Measurements from ENCODE around the gene ADIPOR2.
"Not testable (repeated sequence)": the region's sequence is repeated elsewhere in the genome, so short reads cannot be mapped to it uniquely, and the experiment has no call there.

The ADIPOR2 gene

DNA sequence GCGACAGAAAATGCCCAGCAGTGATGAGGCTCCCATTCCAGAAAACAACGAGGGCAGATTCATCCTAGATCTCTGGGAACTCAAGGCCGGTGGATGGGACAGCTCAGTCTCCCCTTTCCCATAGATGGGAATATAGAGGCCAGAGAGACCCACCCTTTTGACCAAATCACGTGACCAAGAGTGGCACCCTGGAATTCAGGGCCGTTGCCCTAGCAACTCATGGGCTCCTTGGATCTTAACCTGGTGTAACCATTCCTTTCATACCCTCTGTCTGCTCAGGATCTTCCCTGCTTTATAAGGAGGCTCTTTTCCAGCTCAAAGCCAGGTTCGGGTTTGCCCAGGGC is 121.0 kb downstream of the ADIPOR2 start:
- no peak overlapping the region for H3K4me3 ChIP-seq (ENCODE audit: low read depth, low read length)

DNA sequence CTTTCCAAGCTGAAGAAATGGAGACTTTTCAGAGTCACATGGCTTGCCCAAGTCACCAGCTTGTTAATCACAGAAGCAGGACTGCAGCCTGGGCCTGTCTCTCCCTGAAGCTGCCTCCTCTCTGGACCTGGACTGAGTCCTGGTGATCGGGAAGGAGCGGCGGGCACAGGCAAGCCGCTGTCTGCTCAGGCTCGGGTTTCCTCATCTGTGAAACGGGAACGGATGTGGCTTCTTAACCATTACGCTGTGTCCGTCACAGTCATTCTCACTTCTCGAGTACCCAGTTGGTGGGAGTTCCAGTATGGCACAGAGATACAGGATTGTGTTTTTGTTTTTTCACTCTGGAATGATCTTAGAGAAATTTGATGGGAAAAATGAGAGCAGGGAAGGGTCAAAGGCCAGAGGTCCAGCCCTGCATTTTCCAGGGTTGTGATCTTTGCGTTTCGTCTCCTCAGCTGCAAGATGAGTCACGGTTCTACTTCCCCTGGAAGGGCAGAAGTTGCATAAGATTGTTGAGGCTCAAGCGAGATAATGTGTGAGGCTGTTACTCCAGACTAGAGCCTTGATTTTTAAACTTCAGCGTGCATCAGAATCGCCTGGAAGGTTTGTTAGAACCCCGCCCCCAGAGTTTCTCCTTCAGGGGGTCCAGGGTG is 121.9 kb downstream of the ADIPOR2 start:
- no peak overlapping the region for H3K4me3 ChIP-seq (ENCODE audit: low read depth, low read length)
- TF ChIP-seq, protein P1, sequence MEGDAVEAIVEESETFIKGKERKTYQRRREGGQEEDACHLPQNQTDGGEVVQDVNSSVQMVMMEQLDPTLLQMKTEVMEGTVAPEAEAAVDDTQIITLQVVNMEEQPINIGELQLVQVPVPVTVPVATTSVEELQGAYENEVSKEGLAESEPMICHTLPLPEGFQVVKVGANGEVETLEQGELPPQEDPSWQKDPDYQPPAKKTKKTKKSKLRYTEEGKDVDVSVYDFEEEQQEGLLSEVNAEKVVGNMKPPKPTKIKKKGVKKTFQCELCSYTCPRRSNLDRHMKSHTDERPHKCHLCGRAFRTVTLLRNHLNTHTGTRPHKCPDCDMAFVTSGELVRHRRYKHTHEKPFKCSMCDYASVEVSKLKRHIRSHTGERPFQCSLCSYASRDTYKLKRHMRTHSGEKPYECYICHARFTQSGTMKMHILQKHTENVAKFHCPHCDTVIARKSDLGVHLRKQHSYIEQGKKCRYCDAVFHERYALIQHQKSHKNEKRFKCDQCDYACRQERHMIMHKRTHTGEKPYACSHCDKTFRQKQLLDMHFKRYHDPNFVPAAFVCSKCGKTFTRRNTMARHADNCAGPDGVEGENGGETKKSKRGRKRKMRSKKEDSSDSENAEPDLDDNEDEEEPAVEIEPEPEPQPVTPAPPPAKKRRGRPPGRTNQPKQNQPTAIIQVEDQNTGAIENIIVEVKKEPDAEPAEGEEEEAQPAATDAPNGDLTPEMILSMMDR (IDR thresholded peaks at IDR 0.05; ENCODE audit: borderline replicate concordance, insufficient read depth, low read depth, low read length) = no peak

More for the DNA sequence above, 121.0 kb downstream of the ADIPOR2 start:
- TF ChIP-seq, protein P1 (IDR thresholded peaks at IDR 0.05; ENCODE audit: borderline replicate concordance, insufficient read depth, low read depth, low read length) = no peak

DNA sequence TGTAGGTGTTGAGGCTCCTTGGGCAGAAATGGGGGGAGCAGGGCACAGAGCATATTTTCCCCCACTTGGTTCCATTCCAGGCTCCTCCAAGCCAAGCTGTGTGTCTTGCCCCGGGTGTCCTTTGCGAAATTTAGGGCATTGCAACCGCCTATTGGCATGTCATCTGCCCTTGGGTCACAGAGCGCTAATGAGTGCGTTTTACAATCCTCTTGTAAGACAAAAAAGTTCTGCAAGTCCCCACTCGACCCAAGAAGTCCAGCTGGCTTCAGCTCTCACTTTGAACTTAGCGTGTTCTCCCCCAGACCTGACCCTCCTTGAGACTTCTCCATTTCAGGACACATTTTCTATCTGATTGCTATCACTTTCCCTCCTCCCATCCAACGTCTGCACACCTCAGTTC is 123.4 kb downstream of the ADIPOR2 start:
- TF ChIP-seq, protein P1 (IDR thresholded peaks at IDR 0.05; ENCODE audit: borderline replicate concordance, insufficient read depth, low read depth, low read length) = no peak
- H3K4me3 ChIP-seq (ENCODE audit: low read depth, low read length) = no peak overlapping the region

- TF ChIP-seq, protein P1 (IDR thresholded peaks at IDR 0.05; ENCODE audit: borderline replicate concordance, insufficient read depth, low read depth, low read length) = no peak
- H3K4me3 ChIP-seq (ENCODE audit: low read depth, low read length) = no peak overlapping the region
Measured at GRCh38 chr12:1815108-1815507, 124.2 kb downstream of the ADIPOR2 start.

- no peak overlapping the region for H3K4me3 ChIP-seq (ENCODE audit: low read depth, low read length)
- TF ChIP-seq, protein P1 (IDR thresholded peaks at IDR 0.05; ENCODE audit: borderline replicate concordance, insufficient read depth, low read depth, low read length) = no peak
Measured at GRCh38 chr12:1815814-1816729, 125.2 kb downstream of the ADIPOR2 start.

DNA sequence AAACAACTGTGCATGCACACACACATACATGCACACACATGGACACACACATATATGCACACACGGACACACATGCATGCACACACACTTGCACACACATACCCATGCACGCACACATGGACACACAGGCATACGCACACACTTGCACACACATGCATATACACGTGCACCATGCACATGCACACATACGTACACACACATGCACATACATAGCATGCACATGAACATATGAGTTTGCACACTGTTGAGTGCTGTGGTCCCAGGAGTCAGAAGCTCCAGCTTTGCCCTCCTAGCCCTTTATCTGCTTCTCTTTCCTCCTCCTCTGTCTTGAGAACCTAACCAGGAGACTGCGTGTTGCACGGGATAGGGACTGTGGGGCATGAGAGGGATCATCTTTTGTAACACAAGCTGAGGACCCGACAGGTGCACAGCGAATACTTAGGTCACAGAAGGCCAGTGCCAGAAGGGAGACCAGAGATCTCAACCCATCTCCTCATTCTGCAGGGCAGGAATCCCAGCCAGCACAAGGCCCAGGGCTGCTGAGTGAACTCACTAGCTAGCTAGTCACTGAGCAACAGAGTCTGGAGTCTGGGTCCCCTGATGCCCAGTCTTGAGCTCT is 126.0 kb downstream of the ADIPOR2 start:
- no peak overlapping the region for H3K4me3 ChIP-seq (ENCODE audit: low read depth, low read length)
- TF ChIP-seq, protein P1 (IDR thresholded peaks at IDR 0.05; ENCODE audit: borderline replicate concordance, insufficient read depth, low read depth, low read length) = no peak

DNA sequence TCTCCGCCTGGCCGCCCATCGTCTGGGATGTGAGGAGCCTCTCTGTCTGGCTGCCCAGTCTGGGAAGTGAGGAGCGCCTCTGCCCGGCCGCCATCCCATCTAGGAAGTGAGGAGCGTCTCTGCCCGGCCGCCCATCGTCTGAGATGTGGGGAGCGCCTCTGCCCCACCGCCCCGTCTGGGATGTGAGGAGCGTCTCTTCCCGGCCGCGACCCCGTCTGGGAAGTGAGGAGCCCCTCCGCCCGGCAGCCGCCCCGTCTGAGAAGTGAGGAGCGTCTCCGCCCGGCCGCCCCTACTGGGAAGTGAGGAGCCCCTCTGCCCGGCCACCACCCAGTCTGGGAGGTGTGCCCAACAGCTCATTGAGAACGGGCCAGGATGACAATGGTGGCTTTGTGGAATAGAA is 127.1 kb downstream of the ADIPOR2 start:
- H3K4me3 ChIP-seq (ENCODE audit: low read depth, low read length) = not testable (repeated sequence)
